ENCODE results near the gene ZC3H7A.

- no peak for TF ChIP-seq GATA2 (IDR thresholded peaks at IDR 0.05; ENCODE audit: low read depth, low read length)
- TF ChIP-seq GATA3 (IDR thresholded peaks at IDR 0.05; ENCODE audit: low read depth, low read length): no peak
These were observed 81.7 kb downstream of the ZC3H7A start for GRCh38 chr16:11715246-11715947.

All from SH-SY5Y (cell line).